Measurements from ENCODE around the gene TMEM51. TPM values are rescaled to one million over a fixed set of nuclear protein-coding genes. Genes with fewer than 3 reads are reported as not detected.

Gene TMEM51
- total RNA-seq, 1 donor from 2014 or later: 82.3 TPM

GRCh38 chr1:15204931-15205330 lies 51.4 kb downstream of the TMEM51 start:
- Histone ChIP-seq H3K27me3 (ENCODE audit: control insufficient read depth, insufficient read depth, low read length) (no peaks in the 10 kb centered on the region), H3K36me3 (ENCODE audit: control insufficient read depth, insufficient read depth, low read length) (no peaks in the 10 kb centered on the region), H3K4me3 (ENCODE audit: low read depth, low read length) (no peak overlapping the region)
- TF ChIP-seq CTCF (IDR thresholded peaks at IDR 0.05; ENCODE audit: insufficient read depth, low read length, poor library complexity, severe bottlenecking): no peak
- DNase-seq (ENCODE audit: low read depth): no peak

GRCh38 chr1:15205586-15206346 lies 52.2 kb downstream of the TMEM51 start:
- DNase-seq (ENCODE audit: low read depth): no peak
- no peak for TF ChIP-seq CTCF (IDR thresholded peaks at IDR 0.05; ENCODE audit: insufficient read depth, low read length, poor library complexity, severe bottlenecking)
- no peak overlapping the region for H3K4me3 ChIP-seq (ENCODE audit: low read depth, low read length)
- no peaks in the 10 kb centered on the region for H3K27me3 ChIP-seq (ENCODE audit: control insufficient read depth, insufficient read depth, low read length)
- H3K36me3 ChIP-seq (ENCODE audit: control insufficient read depth, insufficient read depth, low read length): no peaks in the 10 kb centered on the region

- Histone ChIP-seq H3K36me3 (ENCODE audit: control insufficient read depth, insufficient read depth, low read length) (no peaks in the 10 kb centered on the region), H3K27me3 (ENCODE audit: control insufficient read depth, insufficient read depth, low read length) (no peaks in the 10 kb centered on the region), H3K4me3 (ENCODE audit: low read depth, low read length) (no peak overlapping the region)
- DNase-seq (ENCODE audit: low read depth): peak; percentile 74
- TF ChIP-seq CTCF (IDR thresholded peaks at IDR 0.05; ENCODE audit: insufficient read depth, low read length, poor library complexity, severe bottlenecking): no peak
These were observed 53.0 kb downstream of the TMEM51 start for GRCh38 chr1:15206418-15207030.

- H3K27me3 ChIP-seq (ENCODE audit: control insufficient read depth, insufficient read depth, low read length): no peaks in the 10 kb centered on the region
- no peak for TF ChIP-seq CTCF (IDR thresholded peaks at IDR 0.05; ENCODE audit: insufficient read depth, low read length, poor library complexity, severe bottlenecking)
- H3K4me3 ChIP-seq (ENCODE audit: low read depth, low read length): no peak overlapping the region
- no peaks in the 10 kb centered on the region for H3K36me3 ChIP-seq (ENCODE audit: control insufficient read depth, insufficient read depth, low read length)
- DNase-seq (ENCODE audit: low read depth): no peak
These were observed 53.7 kb downstream of the TMEM51 start for GRCh38 chr1:15207031-15207828.

- DNase-seq (ENCODE audit: low read depth): no peak
- Histone ChIP-seq H3K4me3 (ENCODE audit: low read depth, low read length) (no peak overlapping the region), H3K36me3 (ENCODE audit: control insufficient read depth, insufficient read depth, low read length) (no peaks in the 10 kb centered on the region), H3K27me3 (ENCODE audit: control insufficient read depth, insufficient read depth, low read length) (no peaks in the 10 kb centered on the region)
- no peak for TF ChIP-seq CTCF (IDR thresholded peaks at IDR 0.05; ENCODE audit: insufficient read depth, low read length, poor library complexity, severe bottlenecking)
These were observed 54.4 kb downstream of the TMEM51 start for GRCh38 chr1:15207829-15208429.

Data from kidney epithelial cell (primary cell).